ENCODE measurements around the gene INPP5F.

The INPP5F gene

GRCh38 chr10:119777686-119778085 is 51.8 kb downstream of the INPP5F start:
- no peak for DNase-seq (ENCODE audit: low read depth)
- H3K4me3 ChIP-seq (replicated peaks; ENCODE audit: low read depth, low read length), result no peak overlapping the region
- TF ChIP-seq CTCF (IDR thresholded peaks at IDR 0.05; ENCODE audit: low read length, missing control alignments), result no peak

GRCh38 chr10:119778776-119779445 is 53.1 kb downstream of the INPP5F start:
- H3K4me3 ChIP-seq (replicated peaks; ENCODE audit: low read depth, low read length), result no peak overlapping the region
- DNase-seq (ENCODE audit: low read depth), result no peak
- TF ChIP-seq CTCF (IDR thresholded peaks at IDR 0.05; ENCODE audit: low read length, missing control alignments), result no peak

- TF ChIP-seq CTCF (IDR thresholded peaks at IDR 0.05; ENCODE audit: low read length, missing control alignments), result no peak
These were observed 55.1 kb downstream of the INPP5F start for GRCh38 chr10:119780879-119781480.

GRCh38 chr10:119781498-119781897 is 55.6 kb downstream of the INPP5F start:
- H3K4me3 ChIP-seq (replicated peaks; ENCODE audit: low read depth, low read length), result no peak overlapping the region
- no peak for TF ChIP-seq CTCF (IDR thresholded peaks at IDR 0.05; ENCODE audit: low read length, missing control alignments)
- DNase-seq (ENCODE audit: low read depth), result no peak

More at GRCh38 chr10:119780879-119781480, 55.1 kb downstream of the INPP5F start:
- H3K4me3 ChIP-seq (replicated peaks; ENCODE audit: low read depth, low read length), result no peak overlapping the region
- no peak for DNase-seq (ENCODE audit: low read depth)

GRCh38 chr10:119782981-119783664 is 57.3 kb downstream of the INPP5F start:
- TF ChIP-seq CTCF (IDR thresholded peaks at IDR 0.05; ENCODE audit: low read length, missing control alignments), result no peak
- no peak for DNase-seq (ENCODE audit: low read depth)
- H3K4me3 ChIP-seq (replicated peaks; ENCODE audit: low read depth, low read length), result no peak overlapping the region

- no peak overlapping the region for H3K4me3 ChIP-seq (replicated peaks; ENCODE audit: low read depth, low read length)
- TF ChIP-seq CTCF (IDR thresholded peaks at IDR 0.05; ENCODE audit: low read length, missing control alignments), result no peak
- no peak for DNase-seq (ENCODE audit: low read depth)
These were observed 57.8 kb downstream of the INPP5F start for GRCh38 chr10:119783665-119784027.

Measured in fibroblast of pulmonary artery (primary cell).